ENCODE measurements around the gene DHX36. TPM values are rescaled to one million over a fixed set of nuclear protein-coding genes. Genes with fewer than 3 reads are reported as not detected.

DHX36 gene
- polyA plus RNA-seq, 3 donors, result 4.7 to 31.5 (median 5.7) TPM

- intact Hi-C loops (cut with micrococcal nuclease), result no loop called here
- no peaks in the 10 kb centered on the region for H3K36me3 Mint-ChIP-seq
- peaks cover 18% of the 10 kb centered on the region for H3K4me1 Mint-ChIP-seq
- H3K9me3 Mint-ChIP-seq, result no peaks in the 10 kb centered on the region
- no peak overlapping the region for H3K27ac Mint-ChIP-seq
- no CpG with 5 or more reads among the region's 2 CpGs for WGBS (ENCODE audit: insufficient coverage)
- H3K36me3 ChIP-seq (replicated peaks in 1 of 2; ENCODE audit: control insufficient read depth in 1 of 2, insufficient read depth in 2 of 2, low read length in 2 of 2), result no peaks in the 10 kb centered on the region
- no peaks in the 10 kb centered on the region for H3K79me2 ChIP-seq (ENCODE audit: insufficient read depth, low read length)
- no peak overlapping the region for H3K4me2 ChIP-seq (replicated peaks; ENCODE audit: extremely low read depth, low read length, poor library complexity, severe bottlenecking)
- no peak overlapping the region for H2AFZ ChIP-seq (ENCODE audit: insufficient read depth, low read depth, low read length, poor library complexity, severe bottlenecking)
- H4K20me1 ChIP-seq (ENCODE audit: insufficient read depth, low read length), result no peaks in the 10 kb centered on the region
- peaks cover 6 to 14% of the 10 kb centered on the region in 2 donors for H3K4me1 ChIP-seq (ENCODE audit: control insufficient read depth in 1 of 2, insufficient read depth in 2 of 2, low read length in 2 of 2)
- no peak for TF ChIP-seq CTCF (IDR thresholded peaks at IDR 0.05)
- H3K9ac ChIP-seq (ENCODE audit: insufficient read depth, low read length, poor library complexity, severe bottlenecking), result no peak overlapping the region
- DNase-seq, result no peak
- no peaks in the 10 kb centered on the region for H3K27me3 ChIP-seq (ENCODE audit: control insufficient read depth in 2 of 2, insufficient read depth in 2 of 2, low read length in 2 of 2)
- no peak overlapping the region for H3K27ac ChIP-seq (ENCODE audit: low read depth in 1 of 2, low read length in 2 of 2)
- H3K9me3 ChIP-seq (replicated peaks in 1 of 2; ENCODE audit: control insufficient read depth in 1 of 2, insufficient read depth in 1 of 2, low read length in 2 of 2), result no peaks in the 10 kb centered on the region
- H3K4me3 Mint-ChIP-seq, result no peak overlapping the region
- no peaks in the 10 kb centered on the region for H3K27me3 Mint-ChIP-seq (ENCODE audit: low read depth in 3 of 3)
- H3K4me3 ChIP-seq (replicated peaks in 1 of 3; ENCODE audit: low read depth in 2 of 3, low read length in 3 of 3), result no peak overlapping the region
These were observed 98.8 kb downstream of the DHX36 start for GRCh38 chr3:154225536-154225935.

GRCh38 chr3:154224866-154225265, 99.4 kb downstream of the DHX36 start:
- Histone ChIP-seq H4K20me1 (ENCODE audit: insufficient read depth, low read length) (no peaks in the 10 kb centered on the region), H3K36me3 (replicated peaks in 1 of 2; ENCODE audit: control insufficient read depth in 1 of 2, insufficient read depth in 2 of 2, low read length in 2 of 2) (no peaks in the 10 kb centered on the region), H3K27me3 (ENCODE audit: control insufficient read depth in 2 of 2, insufficient read depth in 2 of 2, low read length in 2 of 2) (no peaks in the 10 kb centered on the region), H3K79me2 (ENCODE audit: insufficient read depth, low read length) (no peaks in the 10 kb centered on the region), H3K27ac (ENCODE audit: low read depth in 1 of 2, low read length in 2 of 2) (no peak overlapping the region), H3K4me2 (replicated peaks; ENCODE audit: extremely low read depth, low read length, poor library complexity, severe bottlenecking) (no peak overlapping the region), H3K9me3 (replicated peaks in 1 of 2; ENCODE audit: control insufficient read depth in 1 of 2, insufficient read depth in 1 of 2, low read length in 2 of 2) (no peaks in the 10 kb centered on the region), H2AFZ (ENCODE audit: insufficient read depth, low read depth, low read length, poor library complexity, severe bottlenecking) (no peak overlapping the region), H3K4me3 (replicated peaks in 1 of 3; ENCODE audit: low read depth in 2 of 3, low read length in 3 of 3) (no peak overlapping the region), H3K4me1 (ENCODE audit: control insufficient read depth in 1 of 2, insufficient read depth in 2 of 2, low read length in 2 of 2) (peaks cover 6 to 14% of the 10 kb centered on the region in 2 donors), H3K9ac (ENCODE audit: insufficient read depth, low read length, poor library complexity, severe bottlenecking) (no peak overlapping the region)
- Mint-ChIP-seq H3K36me3 (no peaks in the 10 kb centered on the region), H3K27ac (no peak overlapping the region), H3K4me3 (no peak overlapping the region), H3K27me3 (ENCODE audit: low read depth in 3 of 3) (peaks cover 0 to 3% (median 0%) of the 10 kb centered on the region in 3 donors), H3K9me3 (peaks cover 0 to 4% (median 0%) of the 10 kb centered on the region in 7 donors), H3K4me1 (peaks cover 20% of the 10 kb centered on the region)
- DNase-seq, result no peak
- intact Hi-C loops (cut with micrococcal nuclease), result no loop called here
- TF ChIP-seq CTCF (IDR thresholded peaks at IDR 0.05), result no peak

Measured in CD14-positive monocyte (primary cell).